Subcutaneous adipose tissue (tissue), 4 donors: ENCODE data around the gene CPA5. TPM values are rescaled to one million over a fixed set of nuclear protein-coding genes. Genes with fewer than 3 reads are reported as not detected.

Experiments
- total RNA-seq, 4 donors: library from RNA; depleted of rRNA; stranded (reverse); fragments of >200 nt; gene quantifications; one replicate each; pipeline ENCODE4 v1.1.0, GENCODE V29; 2016
- TF ChIP-seq, protein P1 (sequence below): fragments of 450-650 bp; IDR thresholded peaks from one replicate; pipeline ENCODE4 v1.5.1; 2016; ENCODE audit warnings: low read depth, mild to moderate bottlenecking, control low read depth, antibody characterized with exemption, moderate library complexity

CPA5 gene
- total RNA-seq, 4 donors from 2014 or later = not detected

DNA sequence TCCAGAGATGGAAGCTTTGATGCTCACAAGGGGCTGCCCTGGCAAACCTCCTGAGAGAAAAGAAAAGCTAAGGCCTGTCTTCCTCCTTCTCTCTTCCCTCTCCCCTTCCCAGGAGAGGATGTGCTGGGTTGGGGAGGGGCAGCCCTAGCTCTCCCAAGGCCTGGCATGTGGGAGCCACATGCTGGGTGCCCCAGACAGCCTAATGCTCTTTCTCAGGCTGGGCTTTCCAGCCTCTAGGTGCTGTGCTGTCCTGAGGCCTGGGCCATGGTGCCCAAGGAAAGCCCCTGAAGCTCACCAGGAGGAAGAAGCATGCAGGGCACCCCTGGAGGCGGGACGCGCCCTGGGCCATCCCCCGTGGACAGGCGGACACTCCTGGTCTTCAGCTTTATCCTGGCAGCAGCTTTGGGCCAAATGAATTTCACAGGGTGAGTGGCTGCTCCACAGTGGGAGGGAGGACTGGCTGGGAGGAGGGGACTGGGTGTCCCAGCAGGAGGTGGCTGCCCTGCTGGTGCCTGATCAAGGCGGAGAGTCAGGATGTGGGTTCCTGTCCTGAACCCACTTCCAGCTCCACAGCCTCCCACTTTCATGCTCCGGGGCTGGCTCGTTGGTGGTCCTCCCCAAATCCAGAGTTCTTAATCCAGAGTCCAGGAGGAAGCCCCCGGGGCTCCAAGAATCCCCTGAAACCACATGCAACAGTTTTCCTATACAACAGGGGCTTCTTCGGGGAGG is 1.7 kb downstream of the CPA5 start:
- TF ChIP-seq, protein P1, sequence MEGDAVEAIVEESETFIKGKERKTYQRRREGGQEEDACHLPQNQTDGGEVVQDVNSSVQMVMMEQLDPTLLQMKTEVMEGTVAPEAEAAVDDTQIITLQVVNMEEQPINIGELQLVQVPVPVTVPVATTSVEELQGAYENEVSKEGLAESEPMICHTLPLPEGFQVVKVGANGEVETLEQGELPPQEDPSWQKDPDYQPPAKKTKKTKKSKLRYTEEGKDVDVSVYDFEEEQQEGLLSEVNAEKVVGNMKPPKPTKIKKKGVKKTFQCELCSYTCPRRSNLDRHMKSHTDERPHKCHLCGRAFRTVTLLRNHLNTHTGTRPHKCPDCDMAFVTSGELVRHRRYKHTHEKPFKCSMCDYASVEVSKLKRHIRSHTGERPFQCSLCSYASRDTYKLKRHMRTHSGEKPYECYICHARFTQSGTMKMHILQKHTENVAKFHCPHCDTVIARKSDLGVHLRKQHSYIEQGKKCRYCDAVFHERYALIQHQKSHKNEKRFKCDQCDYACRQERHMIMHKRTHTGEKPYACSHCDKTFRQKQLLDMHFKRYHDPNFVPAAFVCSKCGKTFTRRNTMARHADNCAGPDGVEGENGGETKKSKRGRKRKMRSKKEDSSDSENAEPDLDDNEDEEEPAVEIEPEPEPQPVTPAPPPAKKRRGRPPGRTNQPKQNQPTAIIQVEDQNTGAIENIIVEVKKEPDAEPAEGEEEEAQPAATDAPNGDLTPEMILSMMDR = no peak

DNA sequence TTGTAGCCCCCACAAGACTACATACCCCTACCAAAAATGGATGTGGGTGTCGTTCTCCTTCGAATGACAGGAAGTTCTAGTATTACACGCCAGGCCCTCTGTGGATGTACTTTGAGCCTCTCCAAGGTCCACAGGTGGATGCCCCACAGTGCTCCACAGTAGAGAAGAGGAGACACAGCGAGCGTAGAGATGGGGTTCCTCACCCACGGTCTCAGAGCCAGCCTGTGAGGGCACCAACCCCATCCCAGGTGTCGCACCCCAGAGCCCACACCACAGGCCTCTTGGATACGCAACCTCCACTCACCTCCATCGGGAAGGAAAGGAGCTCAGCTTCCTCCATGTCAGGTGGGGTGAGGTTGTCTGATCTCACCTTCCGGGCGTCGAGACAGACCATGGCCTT is 2.3 kb downstream of the CPA5 start:
- TF ChIP-seq, protein P1 = no peak

DNA sequence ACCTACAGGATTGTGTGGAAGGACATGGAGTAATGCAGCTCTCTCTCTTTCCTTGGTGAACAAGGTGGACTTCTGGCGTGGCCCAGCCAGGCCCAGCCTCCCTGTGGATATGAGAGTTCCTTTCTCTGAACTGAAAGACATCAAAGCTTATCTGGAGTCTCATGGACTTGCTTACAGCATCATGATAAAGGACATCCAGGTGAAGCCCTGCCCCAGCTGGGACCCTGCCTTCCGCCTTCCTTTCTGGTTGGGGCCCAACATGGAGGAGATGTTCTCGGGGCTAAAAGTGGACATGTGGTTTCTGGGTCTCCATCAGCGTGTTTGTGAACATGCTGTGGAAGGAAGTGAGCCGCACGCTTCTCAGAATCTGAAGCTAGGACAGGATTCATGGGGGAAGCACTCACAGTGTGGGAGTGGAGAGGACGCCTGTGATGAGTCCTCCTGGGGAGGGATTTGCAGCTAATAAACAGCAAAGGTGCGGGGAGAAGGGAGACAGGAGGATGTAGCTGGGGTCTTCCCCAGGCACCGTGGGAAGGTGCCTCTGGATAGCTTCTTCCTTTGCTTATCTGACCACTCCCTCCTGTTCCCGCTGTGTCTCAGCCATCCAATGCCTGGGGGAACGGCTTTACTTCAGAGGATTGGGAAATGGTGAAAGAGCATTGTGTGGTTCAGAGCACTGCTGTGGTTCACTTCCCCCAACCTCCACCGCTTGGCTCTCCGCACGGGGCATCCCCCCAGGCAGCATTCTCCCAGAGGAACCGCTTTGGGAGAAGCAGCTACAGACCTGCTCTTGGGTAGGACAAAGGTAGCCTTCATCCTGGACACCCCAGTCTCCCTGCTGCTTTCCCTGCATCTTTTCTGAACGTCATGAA is 5.5 kb downstream of the CPA5 start:
- TF ChIP-seq, protein P1 = no peak

DNA sequence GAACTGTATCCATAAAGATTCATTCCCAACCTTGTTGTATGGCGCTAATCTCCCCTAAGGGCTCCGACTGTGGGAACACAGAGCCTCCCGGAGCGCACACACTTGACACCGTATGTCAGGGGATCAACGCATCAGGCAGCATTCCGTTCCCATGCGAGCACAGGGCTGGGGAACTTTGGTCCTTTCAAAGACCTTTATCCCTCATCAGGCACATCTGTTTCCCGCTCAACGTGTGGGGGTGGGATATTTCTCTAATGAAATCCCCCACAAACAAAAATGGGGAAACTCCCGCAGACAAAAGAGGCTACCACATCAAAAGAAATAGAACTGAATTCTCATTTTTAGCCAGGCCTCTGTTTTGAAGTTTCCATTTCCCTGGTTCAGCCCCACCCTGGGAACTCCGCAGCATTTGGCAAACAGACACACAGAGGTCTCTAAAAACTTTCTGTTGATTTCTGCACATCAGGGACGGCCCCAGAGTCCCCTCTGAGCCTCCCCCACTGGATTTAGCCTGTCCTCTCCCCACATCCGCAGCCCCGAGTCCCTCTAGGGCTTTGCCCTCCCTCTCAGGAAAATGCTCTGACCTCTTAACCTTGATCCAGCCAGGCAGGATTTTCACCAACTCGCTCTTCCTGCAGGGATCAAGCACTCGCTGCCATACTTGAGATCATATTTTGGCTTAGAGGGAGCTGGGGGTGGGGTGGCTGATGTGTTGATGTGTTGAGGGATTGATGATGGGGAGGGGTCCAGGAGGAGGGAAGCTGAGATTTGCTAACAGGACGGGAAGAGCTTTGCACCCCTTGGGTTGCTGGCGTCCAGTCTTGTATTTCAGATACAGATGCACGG is 6.6 kb downstream of the CPA5 start:
- TF ChIP-seq, protein P1 = no peak

DNA sequence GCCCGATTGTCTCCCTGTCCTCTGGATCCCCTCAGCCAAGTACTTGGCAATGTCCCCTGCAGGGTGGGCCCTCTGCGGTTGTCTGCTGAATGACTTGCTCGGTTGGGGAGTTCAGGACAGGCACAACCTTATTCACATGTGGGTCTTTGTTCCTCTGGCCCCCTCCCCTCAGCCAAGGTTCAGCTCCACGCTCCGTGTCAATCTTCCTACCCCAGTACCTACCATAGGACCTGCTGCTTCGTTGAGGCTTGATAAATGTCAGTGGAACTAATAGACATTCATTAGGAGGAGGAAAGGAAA is 7.1 kb downstream of the CPA5 start:
- TF ChIP-seq, protein P1 = no peak

DNA sequence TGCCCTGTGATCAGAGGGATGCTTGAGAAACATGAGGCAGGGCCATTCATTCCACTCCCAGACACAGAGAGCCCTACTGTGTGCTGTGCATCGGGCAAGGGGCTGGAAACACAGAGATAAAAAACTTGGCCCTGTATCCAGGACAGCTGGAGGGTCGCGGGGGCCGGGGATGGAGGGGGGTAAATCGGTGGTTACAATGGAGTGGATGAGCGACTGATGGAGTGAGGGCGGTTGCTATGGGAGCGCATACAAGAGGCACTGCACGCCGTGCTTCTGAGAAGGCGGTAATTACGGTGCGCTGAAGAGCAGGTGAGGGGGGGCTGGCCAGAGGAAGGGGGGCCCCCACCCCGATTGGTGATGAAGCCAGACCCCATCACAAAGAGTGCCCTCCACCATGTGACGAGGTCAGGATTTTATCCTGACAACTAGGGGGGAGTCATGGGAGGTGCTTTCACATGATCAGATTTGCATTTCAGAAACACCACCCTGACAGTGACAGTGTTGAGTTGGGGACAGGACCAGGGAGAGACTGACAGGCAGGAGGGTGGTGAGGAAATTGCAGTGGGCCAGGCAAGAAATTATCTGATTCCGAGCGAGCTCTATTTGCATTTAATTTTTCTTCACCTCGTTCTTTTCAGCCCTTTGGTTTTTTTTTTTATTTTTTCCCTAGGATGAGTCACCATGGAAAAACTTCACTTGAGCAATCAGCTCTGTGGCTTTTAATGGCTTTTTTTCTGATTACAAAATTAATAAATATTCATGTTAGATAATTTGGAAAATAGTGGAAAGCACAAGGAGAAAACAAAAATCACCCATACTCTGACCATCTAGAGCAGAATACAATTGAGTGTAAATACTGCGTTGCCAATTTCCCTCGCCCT is 7.8 kb downstream of the CPA5 start:
- TF ChIP-seq, protein P1 = no peak
